Measurements from ENCODE around the gene MYL12A. TPM values are rescaled to one million over a fixed set of nuclear protein-coding genes. Genes with fewer than 3 reads are reported as not detected.

MYL12A gene
- polyA plus RNA-seq, 3 donors = 469 to 1,360 (median 1,139) TPM

- Mint-ChIP-seq H3K27ac (no peak overlapping the region), H3K4me3 (no peak overlapping the region), H3K4me1 (peaks cover 2% of the 10 kb centered on the region)
These were observed 21.6 kb upstream of the MYL12A start for GRCh38 chr18:3226048-3226447.

GRCh38 chr18:3230401-3231334 lies 16.9 kb upstream of the MYL12A start:
- peak in 2 of 3 donors; percentile 18 to 38 for DNase-seq
- intact Hi-C loops (cut with micrococcal nuclease) = no loop called here
- no peak for TF ChIP-seq CTCF (IDR thresholded peaks at IDR 0.05)
- Mint-ChIP-seq H3K36me3 (peaks cover 0 to 2% of the 10 kb centered on the region in 2 donors), H3K4me3 (no peak overlapping the region), H3K27me3 (ENCODE audit: low read depth in 3 of 3) (peaks cover 2 to 3% (median 2%) of the 10 kb centered on the region in 3 donors), H3K27ac (peak overlapping the region in 1 of 7 donors; percentile 42), H3K9me3 (no peaks in the 10 kb centered on the region), H3K4me1 (peaks cover 2% of the 10 kb centered on the region)
- H3K4me1 ChIP-seq (ENCODE audit: control insufficient read depth in 1 of 2, insufficient read depth in 2 of 2, low read length in 2 of 2) = no peaks in the 10 kb centered on the region
- H2AFZ ChIP-seq (ENCODE audit: insufficient read depth, low read depth, low read length, poor library complexity, severe bottlenecking) = no peak overlapping the region
- H3K36me3 ChIP-seq (replicated peaks in 1 of 2; ENCODE audit: control insufficient read depth in 1 of 2, insufficient read depth in 2 of 2, low read length in 2 of 2) = no peaks in the 10 kb centered on the region
- no peak overlapping the region for H3K27ac ChIP-seq (ENCODE audit: low read depth in 1 of 2, low read length in 2 of 2)
- no peaks in the 10 kb centered on the region for H3K79me2 ChIP-seq (ENCODE audit: insufficient read depth, low read length)
- H3K9me3 ChIP-seq (replicated peaks in 1 of 2; ENCODE audit: control insufficient read depth in 1 of 2, insufficient read depth in 1 of 2, low read length in 2 of 2) = no peaks in the 10 kb centered on the region
- H3K27me3 ChIP-seq (ENCODE audit: control insufficient read depth in 2 of 2, insufficient read depth in 2 of 2, low read length in 2 of 2) = no peaks in the 10 kb centered on the region
- H4K20me1 ChIP-seq (ENCODE audit: insufficient read depth, low read length) = no peaks in the 10 kb centered on the region
- H3K4me3 ChIP-seq (replicated peaks in 1 of 3; ENCODE audit: low read depth in 2 of 3, low read length in 3 of 3) = no peak overlapping the region
- no peak overlapping the region for H3K9ac ChIP-seq (ENCODE audit: insufficient read depth, low read length, poor library complexity, severe bottlenecking)
- WGBS (ENCODE audit: insufficient coverage) = 88% methylated on average over 5 of the region's 9 CpGs
- H3K4me2 ChIP-seq (replicated peaks; ENCODE audit: extremely low read depth, low read length, poor library complexity, severe bottlenecking) = no peak overlapping the region

More at GRCh38 chr18:3226048-3226447, 21.6 kb upstream of the MYL12A start:
- no peak for DNase-seq
- Histone ChIP-seq H3K9ac (ENCODE audit: insufficient read depth, low read length, poor library complexity, severe bottlenecking) (no peak overlapping the region), H3K4me2 (replicated peaks; ENCODE audit: extremely low read depth, low read length, poor library complexity, severe bottlenecking) (no peak overlapping the region), H3K4me1 (ENCODE audit: control insufficient read depth in 1 of 2, insufficient read depth in 2 of 2, low read length in 2 of 2) (no peaks in the 10 kb centered on the region), H4K20me1 (ENCODE audit: insufficient read depth, low read length) (no peaks in the 10 kb centered on the region), H3K9me3 (replicated peaks in 1 of 2; ENCODE audit: control insufficient read depth in 1 of 2, insufficient read depth in 1 of 2, low read length in 2 of 2) (no peaks in the 10 kb centered on the region), H3K4me3 (replicated peaks in 1 of 3; ENCODE audit: low read depth in 2 of 3, low read length in 3 of 3) (no peak overlapping the region), H3K27me3 (ENCODE audit: control insufficient read depth in 2 of 2, insufficient read depth in 2 of 2, low read length in 2 of 2) (no peaks in the 10 kb centered on the region), H3K27ac (ENCODE audit: low read depth in 1 of 2, low read length in 2 of 2) (no peak overlapping the region), H3K79me2 (ENCODE audit: insufficient read depth, low read length) (no peaks in the 10 kb centered on the region), H3K36me3 (replicated peaks in 1 of 2; ENCODE audit: control insufficient read depth in 1 of 2, insufficient read depth in 2 of 2, low read length in 2 of 2) (no peaks in the 10 kb centered on the region), H2AFZ (ENCODE audit: insufficient read depth, low read depth, low read length, poor library complexity, severe bottlenecking) (no peak overlapping the region)
- Mint-ChIP-seq H3K27me3 (ENCODE audit: low read depth in 3 of 3) (peaks cover 0 to 3% (median 2%) of the 10 kb centered on the region in 3 donors), H3K9me3 (peaks cover 0 to 2% (median 0%) of the 10 kb centered on the region in 7 donors), H3K36me3 (no peaks in the 10 kb centered on the region)
- WGBS (ENCODE audit: insufficient coverage) = 100% methylated on average over 4 of the region's 6 CpGs
- intact Hi-C loops (cut with micrococcal nuclease) = no loop called here
- no peak for TF ChIP-seq CTCF (IDR thresholded peaks at IDR 0.05)

Measured in CD14-positive monocyte (primary cell).